GM23248 (cell line): ENCODE measurements around the gene TMPRSS11B.

Source experiments
- EZH2 ChIP-seq: fragments of 200-600 bp; sonication (generic); IDR thresholded peaks from 2 replicates; pipeline ENCODE4 v1.6.1; 2018; ENCODE audit warnings: antibody characterized with exemption, mild to moderate bottlenecking; ENCODE audit not compliant: insufficient read depth, poor library complexity, severe bottlenecking
- EZH2phosphoT487 ChIP-seq: fragments of 200-600 bp; sonication (generic); IDR thresholded peaks from 2 replicates; pipeline ENCODE4 v1.6.1; 2018; ENCODE audit warnings: antibody characterized with exemption, moderate library complexity, mild to moderate bottlenecking, low read depth; ENCODE audit not compliant: insufficient read depth

DNA sequence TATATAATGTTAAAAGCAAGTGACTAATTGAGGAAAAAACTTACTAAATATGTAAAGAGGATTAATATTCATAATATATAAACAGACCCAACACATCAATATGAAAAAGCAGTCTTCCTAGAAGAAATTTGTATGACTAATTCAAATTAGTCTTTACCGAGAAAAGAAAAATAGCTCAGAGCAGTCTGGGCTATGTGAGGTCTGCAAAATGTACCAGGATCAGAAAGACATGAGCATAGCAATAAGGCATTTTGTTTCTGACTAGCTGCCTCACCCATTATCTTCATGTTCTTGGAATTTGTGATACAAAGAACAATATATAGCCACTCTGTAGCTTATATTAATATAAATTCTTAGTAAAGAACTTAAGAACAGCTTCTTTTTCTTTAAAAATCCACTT is 13.7 kb upstream of the TMPRSS11B start:
- TF ChIP-seq EZH2, result no peak
- no peak for TF ChIP-seq EZH2phosphoT487
